Astrocyte of the spinal cord (primary cell): ENCODE results near the gene GCNT3.
"Not testable (repeated sequence)": the region's sequence is repeated elsewhere in the genome, so short reads cannot be mapped to it uniquely, and the experiment has no call there.

ENCODE experiments used
- DNase-seq: peaks from one replicate; pipeline ENCODE4 v3.0.0; 2011; ENCODE audit warnings: low read depth, low spot score
- H3K4me3 ChIP-seq: 2 replicates; pipeline ENCODE4 v1.5.1; 2011; ENCODE audit warnings: low read depth, mild to moderate bottlenecking, low read length, moderate library complexity
- CTCF ChIP-seq: IDR thresholded peaks from 2 replicates; pipeline ENCODE4 v1.5.1; 2012; ENCODE audit warnings: low read depth, mild to moderate bottlenecking, low read length, inconsistent platforms
- in situ Hi-C: cut with HindIII; loops from 2 replicates; pipeline ENCODE4 v1.10.0; 2017; ENCODE audit warnings: low sequenced_read_pairs

The GCNT3 gene

GRCh38 chr15:59642351-59642750, 30.8 kb downstream of the GCNT3 start:
- in situ Hi-C loops: no loop called here
- TF ChIP-seq CTCF: peak; percentile 5
- H3K4me3 ChIP-seq: no peak overlapping the region
- no peak for DNase-seq

- no peak overlapping the region for H3K4me3 ChIP-seq
- in situ Hi-C loops: no loop called here
- TF ChIP-seq CTCF: no peak
- no peak for DNase-seq
Observed at GRCh38 chr15:59644756-59645155, 33.2 kb downstream of the GCNT3 start.

GRCh38 chr15:59645812-59646211, 34.2 kb downstream of the GCNT3 start:
- DNase-seq, H3K4me3 ChIP-seq, in situ Hi-C loops: not testable (repeated sequence)

- in situ Hi-C loops: no loop called here
- DNase-seq: no peak
- no peak overlapping the region for H3K4me3 ChIP-seq
- TF ChIP-seq CTCF: no peak
Observed at GRCh38 chr15:59646277-59646676, 34.7 kb downstream of the GCNT3 start.

- in situ Hi-C loops: no loop called here
- H3K4me3 ChIP-seq: no peak overlapping the region
- no peak for TF ChIP-seq CTCF
- DNase-seq: no peak
Observed at GRCh38 chr15:59647085-59647484, 35.5 kb downstream of the GCNT3 start.

GRCh38 chr15:59649603-59650002, 38.0 kb downstream of the GCNT3 start:
- TF ChIP-seq CTCF: no peak

GRCh38 chr15:59654046-59654445, 42.5 kb downstream of the GCNT3 start:
- in situ Hi-C loops: no loop called here
- no peak for DNase-seq
- no peak overlapping the region for H3K4me3 ChIP-seq
- no peak for TF ChIP-seq CTCF

More at GRCh38 chr15:59649603-59650002, 38.0 kb downstream of the GCNT3 start:
- no peak for DNase-seq
- in situ Hi-C loops: no loop called here
- H3K4me3 ChIP-seq: no peak overlapping the region
